Measurements from ENCODE around the gene KIRREL1.

The KIRREL1 gene

GRCh38 chr1:157982136-157982535, 11.3 kb upstream of the KIRREL1 start:
- no peak for DNase-seq (ENCODE audit: low read depth)
- TF ChIP-seq CTCF (IDR thresholded peaks at IDR 0.05; ENCODE audit: insufficient read depth, low read depth, low read length, missing control alignments) = no peak
- no peak overlapping the region for H3K4me3 ChIP-seq (ENCODE audit: low read depth, low read length)

GRCh38 chr1:157983787-157984186, 9.7 kb upstream of the KIRREL1 start:
- no peak overlapping the region for H3K4me3 ChIP-seq (ENCODE audit: low read depth, low read length)
- no peak for TF ChIP-seq CTCF (IDR thresholded peaks at IDR 0.05; ENCODE audit: insufficient read depth, low read depth, low read length, missing control alignments)
- DNase-seq (ENCODE audit: low read depth) = no peak

GRCh38 chr1:157984469-157984868, 9.0 kb upstream of the KIRREL1 start:
- H3K4me3 ChIP-seq (ENCODE audit: low read depth, low read length) = no peak overlapping the region
- TF ChIP-seq CTCF (IDR thresholded peaks at IDR 0.05; ENCODE audit: insufficient read depth, low read depth, low read length, missing control alignments) = no peak
- DNase-seq (ENCODE audit: low read depth) = no peak

- no peak for DNase-seq (ENCODE audit: low read depth)
- H3K4me3 ChIP-seq (ENCODE audit: low read depth, low read length) = no peak overlapping the region
- TF ChIP-seq CTCF (IDR thresholded peaks at IDR 0.05; ENCODE audit: insufficient read depth, low read depth, low read length, missing control alignments) = no peak
These were observed 8.0 kb upstream of the KIRREL1 start for GRCh38 chr1:157985473-157985872.

DNA sequence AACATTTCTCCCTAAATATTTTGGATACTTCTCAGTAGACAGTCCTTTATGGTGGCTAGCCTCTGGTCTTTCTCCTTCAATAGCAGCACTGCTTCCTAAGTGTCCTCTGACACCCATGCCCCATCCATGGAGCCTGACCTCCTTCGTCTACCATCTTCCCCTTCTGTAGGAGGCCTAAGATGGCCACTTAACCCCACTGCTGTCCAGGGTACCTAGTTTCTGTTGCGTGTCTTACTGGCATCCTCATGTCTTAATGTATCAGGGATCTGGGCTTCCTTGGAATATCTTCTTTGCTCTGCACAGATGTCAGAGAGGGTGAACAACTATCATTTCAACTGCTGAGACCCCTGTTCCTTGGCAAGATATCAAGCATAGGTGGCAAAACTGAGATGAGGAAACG, 5.4 kb upstream of the KIRREL1 start:
- DNase-seq (ENCODE audit: low read depth) = no peak
- TF ChIP-seq CTCF (IDR thresholded peaks at IDR 0.05; ENCODE audit: insufficient read depth, low read depth, low read length, missing control alignments) = no peak
- no peak overlapping the region for H3K4me3 ChIP-seq (ENCODE audit: low read depth, low read length)

GRCh38 chr1:157992031-157992832, 1.2 kb upstream of the KIRREL1 start:
- DNase-seq (ENCODE audit: low read depth) = peak; percentile 40
- peak; percentile 91 for TF ChIP-seq CTCF (IDR thresholded peaks at IDR 0.05; ENCODE audit: insufficient read depth, low read depth, low read length, missing control alignments)
- H3K4me3 ChIP-seq (ENCODE audit: low read depth, low read length) = no peak overlapping the region

GRCh38 chr1:157992833-157993146, 655 bp upstream of the KIRREL1 start:
- TF ChIP-seq CTCF (IDR thresholded peaks at IDR 0.05; ENCODE audit: insufficient read depth, low read depth, low read length, missing control alignments) = no peak
- no peak for DNase-seq (ENCODE audit: low read depth)
- H3K4me3 ChIP-seq (ENCODE audit: low read depth, low read length) = no peak overlapping the region

All from GM12865 (cell line).